Measurements from ENCODE around the gene PTPRCAP.

DNA sequence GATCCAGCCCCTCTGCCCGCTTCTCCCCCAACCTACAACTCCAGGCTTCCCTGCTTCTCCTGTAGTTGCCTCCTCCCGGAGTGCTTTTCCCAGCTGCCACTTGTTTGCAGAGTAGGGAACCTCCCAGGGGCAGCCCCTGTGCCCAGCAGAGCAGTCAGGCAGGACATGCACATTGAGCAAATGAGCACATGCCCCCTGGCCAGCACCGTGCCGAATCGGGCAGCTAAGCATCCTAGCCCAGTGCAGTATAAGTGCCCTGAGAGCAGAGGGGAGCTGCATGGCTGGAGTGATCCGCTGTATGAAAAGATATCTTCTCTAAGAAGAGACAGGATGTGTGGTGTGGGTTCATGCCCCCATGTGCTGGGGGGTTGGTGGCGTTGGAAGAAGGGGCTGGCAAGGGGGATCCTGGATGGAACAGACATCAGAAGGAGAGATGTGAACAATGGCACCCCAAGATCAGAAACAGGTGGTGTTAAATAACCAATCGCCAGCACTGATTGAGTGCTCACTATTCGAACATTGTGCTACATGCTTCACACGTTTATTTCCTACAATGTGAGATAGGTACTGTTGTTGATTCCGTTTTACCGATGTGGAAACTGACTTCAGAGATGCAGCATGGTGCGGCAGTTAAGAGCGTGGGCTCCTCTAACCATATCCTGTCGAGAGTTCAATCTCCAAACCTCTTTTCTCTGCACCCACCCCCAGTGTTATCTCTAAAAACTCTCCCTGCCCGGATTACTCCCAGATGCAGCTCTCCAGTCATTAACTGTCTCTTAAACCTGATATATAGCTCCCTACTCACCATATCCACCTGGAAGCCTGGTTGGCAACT is 46.6 kb upstream of the PTPRCAP start:
- TF ChIP-seq, protein P1, sequence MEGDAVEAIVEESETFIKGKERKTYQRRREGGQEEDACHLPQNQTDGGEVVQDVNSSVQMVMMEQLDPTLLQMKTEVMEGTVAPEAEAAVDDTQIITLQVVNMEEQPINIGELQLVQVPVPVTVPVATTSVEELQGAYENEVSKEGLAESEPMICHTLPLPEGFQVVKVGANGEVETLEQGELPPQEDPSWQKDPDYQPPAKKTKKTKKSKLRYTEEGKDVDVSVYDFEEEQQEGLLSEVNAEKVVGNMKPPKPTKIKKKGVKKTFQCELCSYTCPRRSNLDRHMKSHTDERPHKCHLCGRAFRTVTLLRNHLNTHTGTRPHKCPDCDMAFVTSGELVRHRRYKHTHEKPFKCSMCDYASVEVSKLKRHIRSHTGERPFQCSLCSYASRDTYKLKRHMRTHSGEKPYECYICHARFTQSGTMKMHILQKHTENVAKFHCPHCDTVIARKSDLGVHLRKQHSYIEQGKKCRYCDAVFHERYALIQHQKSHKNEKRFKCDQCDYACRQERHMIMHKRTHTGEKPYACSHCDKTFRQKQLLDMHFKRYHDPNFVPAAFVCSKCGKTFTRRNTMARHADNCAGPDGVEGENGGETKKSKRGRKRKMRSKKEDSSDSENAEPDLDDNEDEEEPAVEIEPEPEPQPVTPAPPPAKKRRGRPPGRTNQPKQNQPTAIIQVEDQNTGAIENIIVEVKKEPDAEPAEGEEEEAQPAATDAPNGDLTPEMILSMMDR (conservative IDR thresholded peaks at IDR 0.05; ENCODE audit: low read depth, low read length), result no peak
- no peak for TF ChIP-seq EZH2 (IDR thresholded peaks at IDR 0.05; ENCODE audit: borderline replicate concordance, low read depth, low read length, poor library complexity, severe bottlenecking)
